ENCODE measurements around the gene VEGFB.

VEGFB gene

GRCh38 chr11:64254326-64254725 is 19.9 kb downstream of the VEGFB start:
- TF ChIP-seq TCF12 (IDR thresholded peaks at IDR 0.05; ENCODE audit: low read depth) (no peak), CREB1 (IDR thresholded peaks at IDR 0.05; ENCODE audit: low read depth) (no peak), EGR1 (IDR thresholded peaks at IDR 0.05) (no peak), TEAD4 (IDR thresholded peaks at IDR 0.05) (no peak), YY1 (IDR thresholded peaks at IDR 0.05; ENCODE audit: low read depth) (no peak), TAF1 (IDR thresholded peaks at IDR 0.05; ENCODE audit: low read depth) (no peak), NFIC (IDR thresholded peaks at IDR 0.05) (no peak), RAD21 (IDR thresholded peaks at IDR 0.05; ENCODE audit: low read depth) (no peak)
- TF ChIP-seq, protein P1, sequence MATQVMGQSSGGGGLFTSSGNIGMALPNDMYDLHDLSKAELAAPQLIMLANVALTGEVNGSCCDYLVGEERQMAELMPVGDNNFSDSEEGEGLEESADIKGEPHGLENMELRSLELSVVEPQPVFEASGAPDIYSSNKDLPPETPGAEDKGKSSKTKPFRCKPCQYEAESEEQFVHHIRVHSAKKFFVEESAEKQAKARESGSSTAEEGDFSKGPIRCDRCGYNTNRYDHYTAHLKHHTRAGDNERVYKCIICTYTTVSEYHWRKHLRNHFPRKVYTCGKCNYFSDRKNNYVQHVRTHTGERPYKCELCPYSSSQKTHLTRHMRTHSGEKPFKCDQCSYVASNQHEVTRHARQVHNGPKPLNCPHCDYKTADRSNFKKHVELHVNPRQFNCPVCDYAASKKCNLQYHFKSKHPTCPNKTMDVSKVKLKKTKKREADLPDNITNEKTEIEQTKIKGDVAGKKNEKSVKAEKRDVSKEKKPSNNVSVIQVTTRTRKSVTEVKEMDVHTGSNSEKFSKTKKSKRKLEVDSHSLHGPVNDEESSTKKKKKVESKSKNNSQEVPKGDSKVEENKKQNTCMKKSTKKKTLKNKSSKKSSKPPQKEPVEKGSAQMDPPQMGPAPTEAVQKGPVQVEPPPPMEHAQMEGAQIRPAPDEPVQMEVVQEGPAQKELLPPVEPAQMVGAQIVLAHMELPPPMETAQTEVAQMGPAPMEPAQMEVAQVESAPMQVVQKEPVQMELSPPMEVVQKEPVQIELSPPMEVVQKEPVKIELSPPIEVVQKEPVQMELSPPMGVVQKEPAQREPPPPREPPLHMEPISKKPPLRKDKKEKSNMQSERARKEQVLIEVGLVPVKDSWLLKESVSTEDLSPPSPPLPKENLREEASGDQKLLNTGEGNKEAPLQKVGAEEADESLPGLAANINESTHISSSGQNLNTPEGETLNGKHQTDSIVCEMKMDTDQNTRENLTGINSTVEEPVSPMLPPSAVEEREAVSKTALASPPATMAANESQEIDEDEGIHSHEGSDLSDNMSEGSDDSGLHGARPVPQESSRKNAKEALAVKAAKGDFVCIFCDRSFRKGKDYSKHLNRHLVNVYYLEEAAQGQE (IDR thresholded peaks at IDR 0.05; ENCODE audit: low read depth), result no peak
- TF ChIP-seq, protein P2, sequence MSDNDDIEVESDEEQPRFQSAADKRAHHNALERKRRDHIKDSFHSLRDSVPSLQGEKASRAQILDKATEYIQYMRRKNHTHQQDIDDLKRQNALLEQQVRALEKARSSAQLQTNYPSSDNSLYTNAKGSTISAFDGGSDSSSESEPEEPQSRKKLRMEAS (IDR thresholded peaks at IDR 0.05), result no peak

- TF ChIP-seq RAD21 (IDR thresholded peaks at IDR 0.05; ENCODE audit: low read depth) (no peak), FOXM1 (IDR thresholded peaks at IDR 0.05; ENCODE audit: borderline replicate concordance, low read depth) (no peak), EGR1 (IDR thresholded peaks at IDR 0.05) (no peak), ZBTB7A (IDR thresholded peaks at IDR 0.05; ENCODE audit: low read depth) (no peak), NFIC (IDR thresholded peaks at IDR 0.05) (no peak), TCF12 (IDR thresholded peaks at IDR 0.05; ENCODE audit: low read depth) (no peak), TAF1 (IDR thresholded peaks at IDR 0.05; ENCODE audit: low read depth) (no peak), YY1 (IDR thresholded peaks at IDR 0.05; ENCODE audit: low read depth) (no peak), CREB1 (IDR thresholded peaks at IDR 0.05; ENCODE audit: low read depth) (no peak), USF1 (IDR thresholded peaks at IDR 0.05) (no peak), CEBPB (IDR thresholded peaks at IDR 0.05) (no peak), TEAD4 (IDR thresholded peaks at IDR 0.05) (no peak), EP300 (IDR thresholded peaks at IDR 0.05; ENCODE audit: borderline replicate concordance) (no peak)
- TF ChIP-seq, protein P1 (IDR thresholded peaks at IDR 0.05; ENCODE audit: low read depth), result no peak
- TF ChIP-seq, protein P2 (IDR thresholded peaks at IDR 0.05), result no peak
Measured at GRCh38 chr11:64255135-64256128, 21.0 kb downstream of the VEGFB start.

- TF ChIP-seq TAF1 (IDR thresholded peaks at IDR 0.05; ENCODE audit: low read depth) (no peak), YY1 (IDR thresholded peaks at IDR 0.05; ENCODE audit: low read depth) (no peak), EGR1 (IDR thresholded peaks at IDR 0.05) (no peak), RAD21 (IDR thresholded peaks at IDR 0.05; ENCODE audit: low read depth) (no peak), NFIC (IDR thresholded peaks at IDR 0.05) (no peak), TCF12 (IDR thresholded peaks at IDR 0.05; ENCODE audit: low read depth) (no peak), ZBTB7A (IDR thresholded peaks at IDR 0.05; ENCODE audit: low read depth) (no peak), FOXM1 (IDR thresholded peaks at IDR 0.05; ENCODE audit: borderline replicate concordance, low read depth) (no peak), USF1 (IDR thresholded peaks at IDR 0.05) (no peak), CREB1 (IDR thresholded peaks at IDR 0.05; ENCODE audit: low read depth) (no peak), EP300 (IDR thresholded peaks at IDR 0.05; ENCODE audit: borderline replicate concordance) (no peak)
- TF ChIP-seq, protein P1 (IDR thresholded peaks at IDR 0.05; ENCODE audit: low read depth), result no peak
- TF ChIP-seq, protein P2 (IDR thresholded peaks at IDR 0.05), result no peak
Measured at GRCh38 chr11:64256300-64256699, 21.9 kb downstream of the VEGFB start.
